Measurements from ENCODE around the gene DCDC2B.

GRCh38 chr1:32192220-32192948, 16.5 kb upstream of the DCDC2B start:
- TF ChIP-seq CTCF (IDR thresholded peaks at IDR 0.05 in 8 of 11, conservative IDR thresholded peaks at IDR 0.05 in 3 of 11) (no peak), POLR2A (IDR thresholded peaks at IDR 0.05) (no peak)
